ENCODE measurements around the gene HIGD2A. TPM values are rescaled to one million over a fixed set of nuclear protein-coding genes. Genes with fewer than 3 reads are reported as not detected.

Gene HIGD2A
- total RNA-seq, 4 donors from 2014 or later, result 115 to 146 (median 137) TPM

- TF ChIP-seq CTCF (IDR thresholded peaks at IDR 0.05; ENCODE audit: low read depth), result no peak
These were observed 36.3 kb upstream of the HIGD2A start for GRCh38 chr5:176352116-176352878.

DNA sequence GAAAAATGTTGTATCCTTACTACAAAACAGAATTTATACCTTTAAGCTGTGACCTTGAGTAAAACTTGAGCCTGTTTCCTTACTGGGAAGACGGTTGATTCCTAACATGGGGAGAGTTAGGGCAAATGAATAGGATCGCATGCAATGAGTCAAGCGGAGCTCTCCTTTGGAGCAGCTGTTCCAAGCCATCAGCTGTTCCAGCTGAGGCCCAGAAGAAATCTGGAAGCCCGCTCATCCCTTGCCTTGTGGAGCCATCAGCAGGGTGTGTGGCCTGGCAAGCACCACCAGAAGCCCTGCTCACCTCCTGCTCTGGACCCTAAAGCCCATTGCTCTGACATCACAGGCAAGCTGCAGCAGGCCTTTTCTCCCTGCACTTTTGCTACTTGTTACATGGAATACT lies 35.0 kb upstream of the HIGD2A start:
- TF ChIP-seq CTCF (IDR thresholded peaks at IDR 0.05; ENCODE audit: low read depth), result no peak

DNA sequence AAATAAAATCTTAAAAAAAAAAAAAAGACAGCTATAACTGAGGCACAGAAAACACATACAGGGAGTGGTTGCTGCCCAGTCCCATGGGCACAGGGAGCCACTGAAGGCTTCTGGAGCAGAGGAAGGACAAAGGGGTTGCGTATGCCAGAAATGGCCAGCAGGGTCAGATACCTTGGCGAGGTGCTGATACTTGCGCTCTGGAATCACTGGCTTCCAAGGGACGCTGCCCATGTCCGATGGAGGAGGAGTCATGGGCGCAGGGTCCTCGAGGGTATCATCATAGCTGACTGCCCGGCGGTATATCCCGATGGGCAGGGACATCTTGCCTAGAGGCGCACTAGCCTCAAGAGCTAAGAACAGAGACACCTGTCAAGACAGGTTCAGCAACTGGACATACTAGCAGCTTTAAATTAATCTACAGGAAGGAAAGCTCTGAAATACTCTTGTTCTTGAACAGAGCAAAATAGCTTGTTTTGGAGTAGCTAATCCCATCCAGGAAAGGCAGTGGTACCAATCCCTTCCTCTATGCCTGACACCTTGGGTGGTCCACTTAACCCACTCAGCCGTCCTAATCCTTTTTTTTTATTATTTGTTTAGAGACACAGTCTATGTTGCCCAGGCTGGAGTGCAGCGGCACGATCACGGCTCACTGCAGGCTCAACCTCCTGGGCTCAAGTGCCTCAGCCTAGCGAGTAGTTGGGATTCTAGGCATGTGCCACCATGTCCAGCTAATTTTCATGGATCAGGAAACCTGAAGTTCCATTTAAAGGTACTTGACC lies 33.0 kb upstream of the HIGD2A start:
- TF ChIP-seq CTCF (IDR thresholded peaks at IDR 0.05; ENCODE audit: low read depth), result no peak

DNA sequence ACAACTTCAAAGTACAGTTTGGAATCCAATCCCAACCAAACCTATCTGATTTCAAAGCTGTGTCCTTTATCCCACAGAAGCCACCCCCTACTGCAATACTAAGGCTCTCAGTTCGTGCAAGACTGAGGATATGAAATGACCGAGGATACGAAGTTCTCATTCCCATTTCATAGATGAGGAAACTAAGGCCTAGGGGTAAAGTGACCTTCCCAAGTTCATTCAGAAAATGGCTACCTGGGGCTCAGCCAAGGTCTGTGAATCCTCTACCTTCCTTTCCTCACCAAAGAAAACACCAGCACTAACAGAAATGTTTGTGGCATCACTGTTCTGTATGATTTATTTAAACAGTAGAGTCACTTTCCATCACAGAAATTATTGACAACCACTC lies 32.4 kb upstream of the HIGD2A start:
- no peak for TF ChIP-seq CTCF (IDR thresholded peaks at IDR 0.05; ENCODE audit: low read depth)

DNA sequence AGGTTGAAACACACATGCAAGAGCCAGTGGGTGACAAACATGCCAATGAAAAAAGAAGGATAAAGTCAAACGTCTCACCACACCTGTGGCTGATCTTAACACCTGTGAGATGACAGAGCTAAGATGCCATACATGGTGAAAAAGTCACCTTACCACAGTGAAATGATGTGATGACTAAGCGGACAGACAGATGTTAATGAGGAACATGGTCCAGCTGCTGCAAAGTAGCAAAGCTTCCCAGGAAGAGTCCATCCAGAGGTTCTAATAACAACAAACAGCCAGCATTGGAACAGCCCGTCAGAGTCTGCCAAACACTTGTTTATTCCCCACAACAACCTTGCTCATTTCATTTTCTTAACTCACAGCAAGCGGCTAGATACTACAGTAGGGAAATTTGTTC lies 28.9 kb upstream of the HIGD2A start:
- TF ChIP-seq CTCF (IDR thresholded peaks at IDR 0.05; ENCODE audit: low read depth), result no peak

- TF ChIP-seq CTCF (IDR thresholded peaks at IDR 0.05; ENCODE audit: low read depth), result no peak
These were observed 27.6 kb upstream of the HIGD2A start for GRCh38 chr5:176360894-176361436.

Data from subcutaneous adipose tissue (tissue), 4 donors.